SW480 (cell line): ENCODE data around the gene MUC5B.

Experiments used
- DNase-seq: peaks from one replicate; pipeline ENCODE4 v3.0.0-alpha.2; 2016; ENCODE audit warnings: low spot score

Gene MUC5B

DNA sequence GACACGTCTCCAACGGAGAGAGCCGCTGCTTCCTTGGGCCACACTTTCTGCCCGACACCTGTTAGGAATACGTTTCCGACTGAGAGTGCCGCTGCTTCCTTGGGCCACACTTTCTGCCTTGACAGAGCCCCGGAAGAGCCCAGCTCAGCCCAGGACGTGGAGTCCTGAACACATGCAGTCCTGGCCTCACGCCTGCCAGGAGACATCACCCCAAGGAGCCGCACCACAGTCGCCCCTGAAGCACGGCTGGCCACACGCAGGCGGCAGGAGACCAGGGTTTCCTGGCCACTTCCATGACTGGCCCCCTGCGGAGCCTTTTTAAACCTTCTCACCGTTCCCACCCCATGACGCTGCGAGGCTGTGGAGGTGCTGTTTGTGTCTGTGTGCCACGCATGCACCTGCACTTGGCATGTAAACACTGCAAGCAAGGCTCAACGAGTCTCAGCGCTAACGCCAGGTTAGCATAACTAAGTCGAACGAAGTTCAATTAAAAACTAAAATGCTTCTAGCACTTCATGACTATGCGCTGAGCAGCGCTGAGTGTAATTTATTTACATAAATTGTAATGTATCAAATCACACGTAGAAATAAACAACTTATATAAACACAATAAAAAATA lies 77.8 kb downstream of the MUC5B start:
- DNase-seq, result no peak

DNA sequence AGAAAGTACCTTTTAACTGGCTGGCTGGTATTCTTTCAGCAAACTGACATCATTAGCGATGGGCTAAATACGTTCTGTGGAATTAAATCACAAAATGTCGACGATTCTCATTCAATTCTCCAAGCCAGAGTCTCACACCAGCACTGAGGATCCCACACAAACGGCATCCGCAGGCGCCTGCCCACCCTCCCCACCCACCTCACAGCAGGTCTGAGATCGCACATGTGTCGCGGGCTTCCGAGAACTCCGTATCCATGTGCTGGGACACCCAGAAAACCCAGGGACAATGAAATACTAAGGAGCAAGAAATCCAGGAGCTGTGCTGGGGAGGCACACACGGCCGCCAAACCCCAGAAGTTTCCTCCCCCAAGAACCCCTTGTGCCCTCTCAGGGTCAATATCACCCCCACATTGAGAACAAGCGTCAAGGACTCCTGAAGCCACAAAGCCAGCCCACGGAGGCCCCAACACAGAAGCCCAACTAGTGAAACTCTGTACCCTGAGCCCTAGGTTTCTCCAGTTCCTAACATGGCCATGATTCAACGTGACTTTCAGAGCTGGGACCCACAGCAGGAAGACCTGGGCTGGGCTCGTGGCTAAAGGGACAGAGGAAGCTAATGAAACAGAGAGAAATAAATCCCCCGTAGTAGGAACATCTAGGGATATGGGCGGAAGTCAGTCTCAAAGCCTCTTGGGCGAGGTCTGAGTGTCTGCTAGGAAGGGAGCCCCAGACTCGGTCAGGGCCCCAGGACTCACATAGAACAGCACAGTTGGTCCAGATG lies 78.5 kb downstream of the MUC5B start:
- no peak for DNase-seq

GRCh38 chr11:1302041-1302460 lies 79.2 kb downstream of the MUC5B start:
- DNase-seq, result no peak

DNA sequence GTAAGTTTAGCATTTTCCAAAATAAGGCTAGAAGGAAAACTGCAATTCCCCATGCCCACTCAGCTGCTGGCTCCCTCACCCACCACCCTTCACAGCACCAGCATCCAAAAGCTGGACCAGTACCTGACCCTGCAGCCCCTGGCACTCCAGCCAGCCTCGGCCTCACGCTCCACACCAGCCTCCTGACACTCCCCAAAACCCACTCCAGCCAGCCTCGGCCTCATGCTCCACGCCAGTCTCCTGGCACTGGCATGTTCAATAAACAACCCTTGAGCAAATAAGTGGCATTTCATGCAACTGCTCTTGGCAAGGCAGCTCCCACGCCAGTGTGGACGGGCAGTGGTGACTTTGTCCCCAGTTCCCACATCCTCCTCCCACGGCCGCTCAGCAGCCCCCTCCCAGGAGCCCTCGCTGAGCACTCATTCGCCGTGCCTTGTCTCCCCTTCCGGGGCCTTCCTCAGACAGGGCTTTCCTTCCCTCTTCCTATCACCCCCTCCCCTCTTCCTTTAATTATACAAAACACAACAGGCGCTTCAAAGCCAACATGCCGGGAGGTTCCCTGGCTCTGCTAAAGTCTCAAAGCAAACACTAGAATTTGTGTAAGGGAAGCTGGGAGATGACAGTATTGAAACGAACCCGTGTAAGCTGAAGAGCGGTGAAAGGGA lies 79.7 kb downstream of the MUC5B start:
- DNase-seq, result no peak

DNA sequence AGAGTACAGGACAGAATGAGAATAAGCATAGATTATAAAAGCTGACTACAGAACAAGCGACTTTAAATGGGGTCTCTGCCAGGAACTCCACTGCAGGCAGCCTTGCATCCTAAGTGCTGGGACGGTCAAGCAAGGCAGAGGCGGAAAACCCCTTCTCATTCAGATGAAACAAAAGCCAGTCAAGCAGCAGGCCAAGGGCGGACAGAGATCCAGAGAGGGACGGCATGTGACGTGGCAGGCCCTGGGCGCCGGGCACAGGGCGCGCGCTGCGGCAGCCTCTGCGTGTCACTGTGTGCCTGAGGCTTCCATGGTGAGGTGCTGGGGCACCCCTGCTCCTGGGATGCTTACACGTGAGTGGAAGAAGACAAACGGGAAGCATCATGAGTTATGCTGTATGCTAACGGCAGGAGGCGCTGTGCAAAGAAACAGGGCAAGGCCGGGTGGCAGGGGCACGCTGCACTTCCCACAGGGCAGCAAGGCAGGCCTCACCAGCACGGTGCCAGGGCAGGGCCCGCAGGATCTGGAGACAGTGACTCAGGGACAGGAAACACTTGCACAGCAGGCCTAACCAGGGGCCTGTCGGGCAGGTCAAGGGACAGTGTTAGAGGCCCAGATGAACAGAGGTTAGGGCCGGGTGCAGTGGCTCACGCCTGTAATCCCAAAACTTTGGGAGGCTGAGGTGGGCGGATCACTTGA lies 80.4 kb downstream of the MUC5B start:
- no peak for DNase-seq

DNA sequence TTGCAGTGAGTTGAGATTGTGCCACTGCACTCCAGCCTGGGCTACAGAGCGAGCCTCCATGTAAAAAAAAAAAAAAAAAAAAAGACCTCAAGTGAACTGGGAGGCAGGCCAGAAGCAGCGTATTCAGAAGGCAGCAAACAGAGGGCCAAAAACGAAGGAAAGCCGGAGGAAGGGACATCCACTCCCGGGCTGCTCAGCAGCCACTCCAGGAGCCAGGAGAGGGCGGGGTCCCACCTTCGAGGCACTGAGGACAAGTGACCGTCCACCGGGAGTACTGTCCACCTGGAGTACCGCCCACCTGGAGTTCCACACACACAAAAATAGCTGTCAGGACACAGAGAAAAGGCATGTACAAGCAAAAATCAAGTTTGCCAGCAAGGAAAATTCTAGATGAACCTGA lies 81.1 kb downstream of the MUC5B start:
- no peak for DNase-seq

- no peak for DNase-seq
These were observed 81.5 kb downstream of the MUC5B start for GRCh38 chr11:1304380-1304779.

- DNase-seq, result no peak
These were observed 82.2 kb downstream of the MUC5B start for GRCh38 chr11:1305063-1305495.

- DNase-seq, result no peak
These were observed 82.7 kb downstream of the MUC5B start for GRCh38 chr11:1305501-1306056.

DNA sequence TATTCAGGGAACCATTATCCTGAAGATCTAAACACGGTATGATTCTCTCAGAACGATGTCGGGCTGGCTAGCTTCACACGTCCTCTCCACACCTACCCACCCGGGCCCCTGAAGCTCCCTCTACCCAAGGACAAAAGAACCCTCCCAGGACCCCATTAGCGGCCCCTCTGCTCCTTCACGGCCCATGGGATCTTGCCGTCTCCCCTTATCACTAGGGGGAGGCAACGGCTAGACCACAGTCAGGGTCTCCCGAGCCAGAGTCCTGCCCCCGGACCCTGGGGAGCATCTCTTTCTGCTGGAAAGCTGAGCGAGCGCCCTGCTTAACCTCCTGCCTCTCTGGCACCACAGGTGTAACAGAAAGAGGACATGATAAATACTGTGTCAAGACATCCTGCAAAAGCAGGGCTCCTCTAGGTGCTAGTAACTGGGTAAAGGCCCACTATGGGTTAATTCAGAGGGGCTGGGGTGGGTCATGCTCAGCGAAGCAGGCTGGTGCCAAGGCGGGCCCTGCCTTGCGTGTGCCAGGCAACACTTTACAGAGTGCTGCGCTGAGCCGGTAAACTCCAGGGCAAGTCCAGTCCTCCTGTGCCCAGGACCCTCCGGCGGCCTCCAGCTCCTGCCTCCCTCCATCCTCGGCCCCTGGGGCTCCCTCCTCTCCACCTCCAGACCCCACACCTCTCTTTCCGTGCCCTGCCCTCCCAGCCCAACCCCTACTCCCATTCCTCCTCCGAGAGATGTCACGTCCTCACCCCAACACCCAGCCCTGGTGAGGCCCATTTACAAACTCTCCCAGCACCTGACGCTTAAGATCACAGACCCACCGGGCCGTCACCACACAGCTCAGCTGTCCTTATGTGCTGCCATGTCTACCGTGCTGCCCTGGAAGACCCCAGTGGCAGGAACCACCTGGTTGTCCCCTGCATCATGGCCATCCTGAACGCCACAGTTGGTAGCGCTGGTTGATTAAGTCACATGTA lies 83.6 kb downstream of the MUC5B start:
- DNase-seq, result no peak

GRCh38 chr11:1307163-1307870 lies 84.5 kb downstream of the MUC5B start:
- no peak for DNase-seq

DNA sequence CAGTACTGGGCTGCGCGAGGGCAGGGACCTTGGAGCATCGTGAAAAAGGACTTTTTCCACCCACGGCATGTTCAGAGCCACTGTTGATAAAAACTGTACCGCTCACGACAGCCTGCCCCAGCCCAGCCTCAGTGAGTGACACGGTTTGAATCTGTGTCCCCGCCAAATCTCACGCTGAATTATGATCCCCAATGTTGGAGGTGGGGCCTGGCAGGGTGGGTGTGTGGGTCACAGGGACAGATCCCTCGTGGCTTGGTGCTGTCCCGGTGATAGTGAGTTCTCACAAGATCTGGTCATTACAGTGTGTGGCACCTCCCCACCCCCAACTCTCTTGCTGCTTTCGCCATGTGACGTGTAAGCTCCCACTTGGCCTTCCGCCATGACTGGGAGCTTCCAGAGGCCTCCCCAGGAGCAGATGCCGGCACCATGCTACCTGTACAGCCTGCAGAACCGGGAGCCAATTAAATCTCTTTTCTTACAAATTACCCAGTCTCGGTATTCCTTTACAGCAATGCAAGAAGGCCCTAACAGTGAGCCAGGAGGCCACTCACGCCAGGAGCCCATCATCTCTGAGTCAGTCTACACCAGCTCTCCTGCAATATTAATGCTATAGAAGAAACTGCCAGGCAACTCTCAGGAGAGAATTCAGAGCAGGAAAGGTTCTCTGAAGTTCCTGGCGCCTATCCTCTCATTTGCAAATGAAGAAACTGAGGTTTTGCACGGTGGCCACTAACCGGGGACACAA lies 85.3 kb downstream of the MUC5B start:
- DNase-seq, result no peak

DNA sequence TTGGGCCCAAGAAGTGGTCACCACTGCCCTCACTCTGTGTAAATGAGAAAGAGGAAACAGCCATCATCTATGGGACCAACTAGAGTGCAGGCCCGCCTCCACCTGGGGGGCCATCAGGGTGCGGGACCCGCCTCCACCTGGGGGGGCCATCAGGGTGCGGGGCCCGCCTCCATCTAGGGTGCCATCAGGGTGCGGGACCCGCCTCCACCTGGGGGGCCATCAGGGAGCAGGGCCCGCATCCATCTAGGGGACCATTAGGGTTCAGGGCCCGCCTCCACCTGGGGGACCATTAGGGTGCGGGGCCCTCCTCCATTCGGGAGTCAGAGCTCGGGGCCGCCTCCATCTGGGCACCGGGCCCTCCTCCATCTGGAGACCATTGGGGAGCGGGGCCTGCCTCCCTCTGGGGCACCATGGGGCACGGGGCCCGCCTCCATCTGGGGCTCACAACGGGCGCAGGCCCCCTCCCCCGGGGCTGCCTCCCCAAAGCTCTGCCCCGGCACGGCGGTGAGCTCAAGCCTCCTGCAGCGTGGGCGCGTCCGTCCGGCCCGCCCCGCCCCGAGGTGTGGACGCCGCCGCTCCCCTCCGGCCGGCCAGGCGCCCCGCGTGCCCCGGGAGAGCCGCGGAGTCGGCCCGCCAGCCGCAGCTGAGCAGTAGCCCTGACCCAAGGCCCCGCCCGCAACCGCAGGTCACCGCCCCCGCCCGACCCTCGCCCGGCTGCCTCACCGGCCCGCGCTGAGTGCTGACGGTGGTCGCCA lies 86.1 kb downstream of the MUC5B start:
- no peak for DNase-seq

DNA sequence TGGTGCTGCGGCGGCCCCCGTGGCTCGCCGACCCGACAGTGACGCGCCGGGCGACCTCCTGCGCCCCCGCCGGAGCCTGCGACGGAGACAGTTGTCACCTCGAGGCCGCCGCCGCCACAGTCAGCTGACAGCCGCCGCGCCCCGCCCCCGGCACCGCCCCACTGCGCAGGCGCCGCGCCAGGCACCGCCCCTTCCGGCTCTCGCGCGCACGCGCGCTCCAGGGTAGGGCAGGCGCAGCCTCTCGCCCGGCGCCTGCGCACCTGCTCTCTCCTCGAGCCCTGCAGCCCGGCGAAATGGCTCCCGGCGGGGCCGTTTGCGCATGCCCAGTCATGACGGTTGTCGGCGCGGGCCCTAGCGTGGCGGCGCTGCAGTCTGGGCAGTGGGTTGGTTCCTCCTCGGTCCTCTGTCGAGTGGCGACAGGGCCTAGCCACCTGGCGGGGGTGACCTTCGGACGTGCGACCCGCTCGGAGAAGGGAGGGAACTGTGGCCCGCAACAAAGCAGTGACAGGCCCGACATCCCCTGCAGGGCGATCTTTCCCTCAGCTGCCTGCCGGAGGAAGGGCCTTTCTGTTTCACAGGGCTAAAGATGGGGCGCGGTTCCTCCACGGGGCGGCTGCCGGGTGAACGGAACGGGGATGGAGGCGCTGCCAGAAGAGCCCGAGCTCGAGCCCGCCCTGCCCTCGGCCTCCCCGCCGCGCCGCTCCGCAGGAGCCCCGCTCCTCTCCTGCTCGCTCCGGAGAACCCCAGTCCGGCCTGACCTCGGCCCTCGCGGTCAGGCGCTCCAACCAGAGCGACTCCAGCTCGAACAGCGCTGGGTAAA lies 86.8 kb downstream of the MUC5B start, which contains the start of gene TOLLIP:
TOLLIP (minus strand) TSS at position 135 of the 820 bp plus-strand sequence; CDS start at position 1, 134 bp downstream.
- peak; percentile 86 for DNase-seq

GRCh38 chr11:1310318-1310687 lies 87.4 kb downstream of the MUC5B start:
- peak; percentile 26 for DNase-seq

DNA sequence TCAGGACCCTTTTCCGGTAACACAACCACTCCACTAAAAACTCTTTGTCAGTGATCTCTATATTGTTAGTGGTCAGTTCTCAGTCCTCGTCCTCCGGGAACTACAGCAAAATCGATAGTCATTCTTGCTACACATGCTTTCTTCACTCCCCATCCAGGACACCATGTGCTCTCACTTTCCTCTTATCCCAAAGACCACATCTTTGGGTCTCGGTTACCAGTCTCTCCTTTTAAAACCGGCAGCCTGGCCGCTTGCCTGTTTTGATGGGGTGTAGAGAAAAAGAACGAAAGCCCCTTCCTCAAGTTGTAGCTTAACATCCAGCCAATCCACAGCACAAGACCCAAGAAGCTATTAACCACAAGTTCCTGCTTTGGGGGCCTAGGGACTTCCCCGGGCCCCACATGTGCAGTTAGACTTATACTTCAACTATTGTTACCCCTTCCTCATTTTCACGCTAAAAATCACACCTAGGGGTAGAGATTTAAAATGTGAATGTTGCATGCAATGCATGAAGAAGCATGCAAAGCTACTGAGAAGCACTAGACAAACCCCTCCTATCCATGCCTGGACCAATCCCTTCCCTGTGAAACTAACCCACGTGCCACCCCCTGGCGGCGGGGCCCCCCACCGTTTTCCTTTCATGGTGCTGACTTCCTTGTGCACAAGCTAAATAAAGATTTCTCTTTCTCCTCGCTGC lies 88.1 kb downstream of the MUC5B start:
- peak; percentile 38 for DNase-seq
